ENCODE data around the gene ATOH1.

ATOH1 gene

GRCh38 chr4:93831716-93832496 lies 3.4 kb downstream of the ATOH1 start:
- H3K4me3 ChIP-seq (ENCODE audit: low read depth, low read length) = no peak overlapping the region
- in situ Hi-C loops (cut with HindIII; ENCODE audit: low sequenced_read_pairs) = no loop called here
- TF ChIP-seq, protein P1, sequence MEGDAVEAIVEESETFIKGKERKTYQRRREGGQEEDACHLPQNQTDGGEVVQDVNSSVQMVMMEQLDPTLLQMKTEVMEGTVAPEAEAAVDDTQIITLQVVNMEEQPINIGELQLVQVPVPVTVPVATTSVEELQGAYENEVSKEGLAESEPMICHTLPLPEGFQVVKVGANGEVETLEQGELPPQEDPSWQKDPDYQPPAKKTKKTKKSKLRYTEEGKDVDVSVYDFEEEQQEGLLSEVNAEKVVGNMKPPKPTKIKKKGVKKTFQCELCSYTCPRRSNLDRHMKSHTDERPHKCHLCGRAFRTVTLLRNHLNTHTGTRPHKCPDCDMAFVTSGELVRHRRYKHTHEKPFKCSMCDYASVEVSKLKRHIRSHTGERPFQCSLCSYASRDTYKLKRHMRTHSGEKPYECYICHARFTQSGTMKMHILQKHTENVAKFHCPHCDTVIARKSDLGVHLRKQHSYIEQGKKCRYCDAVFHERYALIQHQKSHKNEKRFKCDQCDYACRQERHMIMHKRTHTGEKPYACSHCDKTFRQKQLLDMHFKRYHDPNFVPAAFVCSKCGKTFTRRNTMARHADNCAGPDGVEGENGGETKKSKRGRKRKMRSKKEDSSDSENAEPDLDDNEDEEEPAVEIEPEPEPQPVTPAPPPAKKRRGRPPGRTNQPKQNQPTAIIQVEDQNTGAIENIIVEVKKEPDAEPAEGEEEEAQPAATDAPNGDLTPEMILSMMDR (IDR thresholded peaks at IDR 0.05; ENCODE audit: low read depth, low read length, missing control alignments) = no peak
- no peak for DNase-seq (ENCODE audit: low read depth)

DNA sequence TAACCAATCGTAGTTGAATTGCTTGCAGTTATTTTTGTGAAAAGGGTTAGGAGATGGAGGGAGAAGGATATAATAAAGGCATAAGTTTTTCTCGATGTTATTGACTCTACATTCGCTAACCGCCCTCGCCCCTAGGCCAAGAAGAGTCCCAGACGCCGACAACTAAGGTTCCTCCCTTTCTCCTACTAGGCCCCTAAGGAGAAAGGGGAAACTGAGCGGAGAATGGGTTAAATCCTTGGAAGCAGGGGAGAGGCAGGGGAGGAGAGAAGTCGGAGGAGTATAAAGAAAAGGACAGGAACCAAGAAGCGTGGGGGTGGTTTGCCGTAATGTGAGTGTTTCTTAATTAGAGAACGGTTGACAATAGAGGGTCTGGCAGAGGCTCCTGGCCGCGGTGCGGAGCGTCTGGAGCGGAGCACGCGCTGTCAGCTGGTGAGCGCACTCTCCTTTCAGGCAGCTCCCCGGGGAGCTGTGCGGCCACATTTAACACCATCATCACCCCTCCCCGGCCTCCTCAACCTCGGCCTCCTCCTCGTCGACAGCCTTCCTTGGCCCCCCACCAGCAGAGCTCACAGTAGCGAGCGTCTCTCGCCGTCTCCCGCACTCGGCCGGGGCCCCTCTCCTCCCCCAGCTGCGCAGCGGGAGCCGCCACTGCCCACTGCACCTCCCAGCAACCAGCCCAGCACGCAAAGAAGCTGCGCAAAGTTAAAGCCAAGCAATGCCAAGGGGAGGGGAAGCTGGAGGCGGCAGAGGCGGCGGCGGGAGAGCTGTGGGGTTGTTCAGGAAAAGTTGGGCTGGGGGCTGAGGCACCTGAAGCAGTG lies 5.9 kb downstream of the ATOH1 start:
- DNase-seq (ENCODE audit: low read depth) = no peak
- TF ChIP-seq, protein P1 (IDR thresholded peaks at IDR 0.05; ENCODE audit: low read depth, low read length, missing control alignments) = no peak
- in situ Hi-C loops (cut with HindIII; ENCODE audit: low sequenced_read_pairs) = no loop called here
- H3K4me3 ChIP-seq (ENCODE audit: low read depth, low read length) = peak overlapping the region; percentile 33

DNA sequence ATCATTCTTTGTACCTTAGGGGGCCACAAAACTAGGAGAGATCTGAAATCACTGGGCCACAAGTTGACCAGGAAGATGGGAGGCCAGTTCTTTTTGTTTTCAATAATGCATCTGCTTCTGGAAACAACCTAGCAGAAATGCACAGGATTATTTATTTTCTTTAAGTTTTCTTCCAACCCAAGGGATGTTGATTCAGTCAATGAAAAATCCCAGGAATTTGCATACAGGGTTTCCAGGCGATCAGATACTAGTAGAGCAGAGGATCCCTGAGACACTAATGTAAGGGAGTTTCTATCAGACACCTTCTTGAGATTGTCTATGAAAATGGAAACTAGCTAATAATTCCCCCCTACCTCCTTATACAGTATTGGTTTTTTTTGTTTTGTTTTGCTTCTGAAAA lies 7.4 kb downstream of the ATOH1 start:
- in situ Hi-C loops (cut with HindIII; ENCODE audit: low sequenced_read_pairs) = no loop called here
- peak; percentile 4 for DNase-seq (ENCODE audit: low read depth)
- no peak overlapping the region for H3K4me3 ChIP-seq (ENCODE audit: low read depth, low read length)
- TF ChIP-seq, protein P1 (IDR thresholded peaks at IDR 0.05; ENCODE audit: low read depth, low read length, missing control alignments) = no peak

DNA sequence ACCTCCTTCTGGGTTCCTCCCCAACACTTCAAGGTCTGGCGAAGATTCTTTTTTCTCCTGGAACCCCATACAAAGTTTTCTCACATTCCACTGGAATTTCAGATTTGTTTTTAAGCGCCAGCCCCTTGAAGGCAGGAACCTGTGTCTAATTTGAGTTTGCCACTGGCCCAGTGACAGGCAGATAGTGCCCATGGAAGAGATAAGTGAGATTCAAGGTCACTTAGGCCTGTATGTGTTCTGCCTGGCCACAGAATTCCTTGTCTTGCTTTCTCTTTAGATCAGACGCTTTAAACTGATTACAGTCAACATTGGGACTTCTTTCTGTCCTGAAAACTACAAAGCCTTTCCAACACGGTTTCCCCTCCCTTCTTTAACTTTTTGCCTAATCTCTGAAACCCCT lies 11.2 kb downstream of the ATOH1 start:
- DNase-seq (ENCODE audit: low read depth) = no peak
- H3K4me3 ChIP-seq (ENCODE audit: low read depth, low read length) = no peak overlapping the region
- TF ChIP-seq, protein P1 (IDR thresholded peaks at IDR 0.05; ENCODE audit: low read depth, low read length, missing control alignments) = no peak
- in situ Hi-C loops (cut with HindIII; ENCODE audit: low sequenced_read_pairs) = no loop called here

DNA sequence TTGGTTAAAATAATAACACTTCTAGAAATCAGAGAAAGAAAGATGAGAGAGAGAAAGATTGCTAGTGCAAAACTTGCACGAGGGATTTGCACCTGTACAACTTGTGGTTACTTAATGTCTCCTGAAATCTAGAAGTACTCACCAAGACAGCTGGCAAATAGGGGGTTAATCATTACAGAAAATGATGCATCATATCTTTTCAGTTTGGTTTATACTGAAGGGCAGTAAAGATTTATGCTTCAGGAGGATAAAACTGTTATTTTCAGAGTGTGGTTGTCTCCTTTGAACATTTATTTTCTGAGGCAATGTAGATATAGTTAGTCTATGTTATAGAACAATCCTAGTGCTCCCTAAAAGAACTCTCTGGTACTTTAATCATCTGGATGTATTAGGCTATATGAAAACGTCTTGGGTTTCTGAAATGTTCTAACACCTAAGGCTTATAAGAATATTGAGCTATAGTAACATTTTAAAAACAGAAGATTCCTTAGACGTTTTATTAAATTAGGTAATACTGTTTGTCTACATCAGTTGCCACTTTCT lies 13.3 kb downstream of the ATOH1 start:
- TF ChIP-seq, protein P1 (IDR thresholded peaks at IDR 0.05; ENCODE audit: low read depth, low read length, missing control alignments) = no peak
- in situ Hi-C loops (cut with HindIII; ENCODE audit: low sequenced_read_pairs) = no loop called here
- no peak for DNase-seq (ENCODE audit: low read depth)
- no peak overlapping the region for H3K4me3 ChIP-seq (ENCODE audit: low read depth, low read length)

GRCh38 chr4:93842601-93843252 lies 14.2 kb downstream of the ATOH1 start:
- DNase-seq (ENCODE audit: low read depth) = no peak
- in situ Hi-C loops (cut with HindIII; ENCODE audit: low sequenced_read_pairs) = no loop called here
- H3K4me3 ChIP-seq (ENCODE audit: low read depth, low read length) = no peak overlapping the region
- TF ChIP-seq, protein P1 (IDR thresholded peaks at IDR 0.05; ENCODE audit: low read depth, low read length, missing control alignments) = no peak
